H1 (cell line): ENCODE measurements around the gene RABGGTA. TPM values are rescaled to one million over a fixed set of nuclear protein-coding genes. Genes with fewer than 3 reads are reported as not detected.

Experiments used
- CTCF ChIA-PET: fragments of 300-600 bp; sonication (Branson Sonifier 250); formaldehyde crosslinking; loops from one replicate; lab custom pipeline; 2021; ENCODE audit not compliant: partially characterized antibody; lab: Charles Lee
- POLR2A ChIA-PET: fragments of 300-600 bp; sonication (Branson Sonifier 250); formaldehyde crosslinking; loops from one replicate; lab custom pipeline; 2021; ENCODE audit warnings: inconsistent platforms; ENCODE audit not compliant: partially characterized antibody; lab: Charles Lee
- DNase-seq, 2 experiments: peaks; one replicate each; pipeline versions ENCODE4 v3.0.0 to v3.0.0-alpha.2; 2010 to 2022; ENCODE audit warnings: low spot score in 2 of 2, low read depth in 1 of 2, mixed read lengths in 1 of 2
- FAIRE-seq: peaks from 2 replicates; lab custom pipeline; 2011; peaks lifted over from hg19 to GRCh38; lab: Jason Lieb, UNC
- H2AFZ ChIP-seq: 2 replicates; pipeline ENCODE4 v1.8.1; 2012; ENCODE audit warnings: low read length, inconsistent platforms
- H2AK5ac ChIP-seq: 2 replicates; pipeline ENCODE4 v1.6.1; 2013; ENCODE audit warnings: low read depth, low read length
- H2BK120ac ChIP-seq: replicated peaks from 2 replicates; pipeline ENCODE3; 2013; ENCODE audit warnings: low read depth, low read length, inconsistent platforms
- H2BK12ac ChIP-seq: 2 replicates; pipeline ENCODE4 v1.6.1; 2013; ENCODE audit warnings: low read depth, low read length
- H2BK15ac ChIP-seq: 2 replicates; pipeline ENCODE4 v1.6.1; 2013; ENCODE audit warnings: low read length
- H2BK20ac ChIP-seq: 2 replicates; pipeline ENCODE4 v1.6.1; 2013; ENCODE audit warnings: low read length
- H2BK5ac ChIP-seq: 2 replicates; pipeline ENCODE4 v1.6.1; 2013; ENCODE audit warnings: low read depth, low read length
- H3K14ac ChIP-seq: 2 replicates; pipeline ENCODE4 v1.6.1; 2013; ENCODE audit warnings: inconsistent platforms; ENCODE audit not compliant: insufficient read length
- H3K18ac ChIP-seq: 2 replicates; pipeline ENCODE4 v1.6.1; 2013; ENCODE audit warnings: low read length; ENCODE audit errors: extremely low read depth
- H3K23ac ChIP-seq: 2 replicates; pipeline ENCODE4 v1.6.1; 2013; ENCODE audit warnings: inconsistent platforms; ENCODE audit not compliant: insufficient read length
- H3K23me2 ChIP-seq: 2 replicates; pipeline ENCODE4 v1.6.1; 2013; ENCODE audit warnings: low read depth, low read length
- H3K27ac ChIP-seq: 2 replicates; pipeline ENCODE4 v1.6.1; 2011; ENCODE audit warnings: low read depth, low read length, inconsistent platforms
- H3K27me3 ChIP-seq, 4 experiments: replicated peaks in 1 of 4; 1 replicate in 1 of 4; 2 replicates in 3 of 4; pipeline versions ENCODE4 v1.6.1 to v1.8.1; 2011 to 2013; ENCODE audit warnings: low read length in 3 of 4, mild to moderate bottlenecking in 3 of 4, inconsistent platforms in 2 of 4, mixed read lengths in 2 of 4, moderate library complexity in 1 of 4; ENCODE audit not compliant: control insufficient read depth in 3 of 4, insufficient read depth in 3 of 4; ENCODE audit errors: extremely low read depth in 1 of 4
- H3K36me3 ChIP-seq, 4 experiments: 2 replicates each; pipeline versions ENCODE4 v1.6.1 to v1.8.1; 2011 to 2013; ENCODE audit warnings: mild to moderate bottlenecking in 4 of 4, low read length in 3 of 4, moderate library complexity in 2 of 4, control low read depth in 1 of 4, inconsistent platforms in 1 of 4; ENCODE audit not compliant: insufficient read depth in 4 of 4, control insufficient read depth in 2 of 4
- H3K4ac ChIP-seq: replicated peaks from 2 replicates; pipeline ENCODE3; 2013; ENCODE audit warnings: low read length, low read depth, mixed read lengths, inconsistent platforms; ENCODE audit not compliant: insufficient read length
- H3K4me1 ChIP-seq, 4 experiments: replicated peaks in 1 of 4; 1 replicate in 1 of 4; 2 replicates in 3 of 4; pipeline versions ENCODE4 v1.6.1 to v1.8.1; 2011 to 2013; ENCODE audit warnings: low read length in 3 of 4, inconsistent platforms in 2 of 4, mixed read lengths in 1 of 4; ENCODE audit not compliant: insufficient read depth in 4 of 4, control insufficient read depth in 3 of 4
- H3K4me2 ChIP-seq, 2 experiments: 2 replicates each; pipeline versions ENCODE4 v1.6.1 to v1.8.1; 2011 to 2013; ENCODE audit warnings: low read depth in 2 of 2, low read length in 2 of 2, control low read depth in 1 of 2, inconsistent platforms in 1 of 2, mild to moderate bottlenecking in 1 of 2; ENCODE audit not compliant: insufficient read depth in 1 of 2
- H3K4me3 ChIP-seq, 4 experiments: fragments of 200-600, 300-600 bp in 1 of 4; sonication (generic), shearing (Covaris generic), sonication (Bioruptor Twin) in 1 of 4; 2 replicates each; pipeline versions ENCODE4 v1.5.1 to v1.8.1; 2011 to 2016; ENCODE audit warnings: low read length in 4 of 4, low read depth in 3 of 4, control low read depth in 2 of 4, inconsistent platforms in 2 of 4, mild to moderate bottlenecking in 2 of 4, mixed read lengths in 1 of 4, moderate library complexity in 1 of 4; ENCODE audit not compliant: insufficient read depth in 2 of 4; ENCODE audit errors: extremely low read depth in 1 of 4
- H3K56ac ChIP-seq: replicated peaks from 2 replicates; pipeline ENCODE3; 2013; ENCODE audit warnings: low read depth, mild to moderate bottlenecking, mixed read lengths, low read length, inconsistent platforms; ENCODE audit not compliant: insufficient read length
- H3K79me1 ChIP-seq: 2 replicates; pipeline ENCODE4 v1.6.1; 2013; ENCODE audit warnings: low read depth, low read length, control low read depth
- H3K79me2 ChIP-seq, 2 experiments: 2 replicates each; pipeline versions ENCODE4 v1.6.1 to v1.8.1; 2012 to 2013; ENCODE audit warnings: low read length in 2 of 2, mild to moderate bottlenecking in 2 of 2, inconsistent platforms in 1 of 2; ENCODE audit not compliant: insufficient read depth in 2 of 2, control insufficient read depth in 1 of 2
- H3K9ac ChIP-seq, 4 experiments: replicated peaks in 1 of 4; 1 replicate in 1 of 4; 2 replicates in 3 of 4; pipeline versions ENCODE4 v1.6.1 to v1.8.1; 2011 to 2013; ENCODE audit warnings: low read depth in 3 of 4, low read length in 3 of 4, control low read depth in 2 of 4, mild to moderate bottlenecking in 2 of 4, moderate library complexity in 2 of 4, inconsistent platforms in 1 of 4; ENCODE audit errors: extremely low read depth in 1 of 4
- H3K9me3 ChIP-seq, 2 experiments: 2 replicates each; pipeline versions ENCODE4 v1.6.1 to v1.8.1; 2012 to 2013; ENCODE audit warnings: mild to moderate bottlenecking in 2 of 2, moderate library complexity in 2 of 2, control low read depth in 1 of 2, inconsistent platforms in 1 of 2, low read depth in 1 of 2, low read length in 1 of 2, mixed read lengths in 1 of 2; ENCODE audit not compliant: insufficient read depth in 2 of 2
- H4K20me1 ChIP-seq, 2 experiments: replicated peaks in 1 of 2; 2 replicates each; pipeline versions ENCODE3 to v1.8.1; 2011 to 2013; ENCODE audit warnings: inconsistent platforms in 2 of 2, low read length in 2 of 2, mild to moderate bottlenecking in 1 of 2; ENCODE audit not compliant: insufficient read depth in 2 of 2, control insufficient read depth in 1 of 2
- H4K5ac ChIP-seq: 2 replicates; pipeline ENCODE4 v1.6.1; 2013; ENCODE audit warnings: low read length, low read depth, mixed read lengths, inconsistent platforms; ENCODE audit not compliant: insufficient read length
- H4K8ac ChIP-seq: 2 replicates; pipeline ENCODE4 v1.8.0; 2013; ENCODE audit warnings: mild to moderate bottlenecking, moderate library complexity, low read length, inconsistent platforms; ENCODE audit not compliant: insufficient read depth; ENCODE audit errors: extremely low read depth
- H4K91ac ChIP-seq: replicated peaks from 2 replicates; pipeline ENCODE3; 2013; ENCODE audit warnings: low read length, mixed read lengths, inconsistent platforms; ENCODE audit not compliant: insufficient read length
- BACH1 ChIP-seq: IDR thresholded peaks from 2 replicates; pipeline ENCODE4 v1.6.1; 2012; ENCODE audit warnings: low read length, improper control_type of control experiment
- CHD1 ChIP-seq: IDR thresholded peaks from 2 replicates; pipeline ENCODE4 v1.6.1; 2012; ENCODE audit warnings: low read depth, low read length, improper control_type of control experiment
- CTCF ChIP-seq, 3 experiments: IDR thresholded peaks; 1 replicate in 2 of 3; 2 replicates in 1 of 3; pipeline versions ENCODE4 v1.5.1 to v1.6.1; 2011; ENCODE audit warnings: low read length in 3 of 3, mild to moderate bottlenecking in 3 of 3, inconsistent platforms in 2 of 3, low read depth in 1 of 3, moderate library complexity in 1 of 3; ENCODE audit not compliant: insufficient read depth in 1 of 3; ENCODE audit errors: control extremely low read depth in 1 of 3
- EGR1 ChIP-seq: IDR thresholded peaks from 2 replicates; pipeline ENCODE4 v1.6.1; 2011; ENCODE audit warnings: low read depth, low read length, borderline replicate concordance
- EZH2 ChIP-seq: fragments of 200-600 bp; sonication (generic); IDR thresholded peaks from 2 replicates; pipeline ENCODE4 v1.7.1; 2012; ENCODE audit warnings: low read depth, mild to moderate bottlenecking, moderate library complexity, low read length, inconsistent platforms; ENCODE audit not compliant: severe bottlenecking
- SIN3A ChIP-seq, 2 experiments: IDR thresholded peaks in 1 of 2; conservative IDR thresholded peaks in 1 of 2; 2 replicates each; pipeline ENCODE4 v1.6.1; 2011 to 2012; ENCODE audit warnings: low read length in 2 of 2, improper control_type of control experiment in 1 of 2, low read depth in 1 of 2, mild to moderate bottlenecking in 1 of 2
- TCF12 ChIP-seq: IDR thresholded peaks from 2 replicates; pipeline ENCODE4 v1.6.1; 2011; ENCODE audit warnings: low read depth, mild to moderate bottlenecking, low read length
- YY1 ChIP-seq: IDR thresholded peaks from 2 replicates; pipeline ENCODE4 v1.6.1; 2011; ENCODE audit warnings: low read depth, mild to moderate bottlenecking, low read length
- WGBS, 2 experiments: shearing (Covaris generic) in 1 of 2; methylation state at CpG; one replicate each; pipeline versions ENCODE4 v1.1.6 to v1.1.7; 2013 to 2015; ENCODE audit warnings: low lambda C conversion rate in 2 of 2, mixed read lengths in 2 of 2, inconsistent platforms in 1 of 2, low coverage in 1 of 2, missing lambda C conversion rate in 1 of 2; ENCODE audit not compliant: insufficient replicate concordance in 2 of 2, insufficient coverage in 1 of 2, insufficient read length in 1 of 2; ENCODE audit errors: extremely low coverage in 1 of 2, missing lambda C conversion rate in 1 of 2; 5-methylcytosine and 5-hydroxymethylcytosine counted together
- polyA plus RNA-seq, 7 experiments: library from polyadenylated mRNA; depleted of rRNA in 3 of 7; stranded (reverse) in 5 of 7; unstranded in 2 of 7; fragments of >200 nt in 5 of 7; fragments of 200-250 nt in 2 of 7; gene quantifications; 1 replicate in 5 of 7; 2 replicates in 1 of 7; 4 replicates in 1 of 7; pipeline versions ENCODE4 v1.2.1 to v1.2.3, GENCODE V29; 2011 to 2013; ENCODE audit warnings: missing spikeins in 2 of 7, mixed read lengths in 2 of 7
- total RNA-seq: library from RNA; stranded (reverse); fragmentation: NEBNext Ultra II Directional; extraction: Animal tissue kit (Norgen Biotek cat#: 25700); gene quantifications from 2 replicates; pipeline ENCODE4 v1.2.1, GENCODE V29; 2021

The RABGGTA gene
- total and polyA plus RNA-seq, 2 of the 8 experiments (the other 6 are each of a cell fraction or from before 2014, with no cell fraction given): 16.0 to 49.8 TPM

- Histone ChIP-seq H3K36me3 (peaks cover 2 to 14% (median 4%) of the 10 kb centered on the region in 4 experiments; a peak in 5 of 8 replicates), H2AK5ac (no peak overlapping the region), H2AFZ (no peak overlapping the region), H2BK12ac (no peak overlapping the region), H3K4ac (no peak overlapping the region), H4K8ac (no peak overlapping the region), H3K79me1 (peaks cover 5% of the 10 kb centered on the region; the same call in 1 of the 2 replicates), H3K4me2 (0 out of 4 replicates have a peak overlapping the region, but pooled peaks of 1 of the 2 experiments have one; percentile 18), H3K4me3 (no peak overlapping the region), H3K9ac (no peak overlapping the region), H4K91ac (no peak overlapping the region), H2BK5ac (no peak overlapping the region), H3K4me1 (peaks cover 0 to 7% (median 4%) of the 10 kb centered on the region in 4 experiments; a peak in 5 of 7 replicates), H3K27ac (no peak overlapping the region), H3K18ac (no peak overlapping the region), H4K20me1 (peaks cover 2% of the 10 kb centered on the region in 2 experiments), H3K56ac (no peak overlapping the region), H3K14ac (no peak overlapping the region), H3K23me2 (peaks cover 4% of the 10 kb centered on the region; the same call in 1 of the 2 replicates), H3K9me3 (no peaks in the 10 kb centered on the region), H3K27me3 (no peaks in the 10 kb centered on the region), H2BK15ac (no peak overlapping the region), H2BK120ac (no peak overlapping the region), H3K79me2 (peaks cover 4 to 13% of the 10 kb centered on the region in 2 experiments; a peak in 2 of 4 replicates), H3K23ac (no peak overlapping the region), H2BK20ac (no peak overlapping the region), H4K5ac (no peak overlapping the region)
- CTCF ChIA-PET: interaction anchor here (0.8 to 9.0 kb wide), 22 partner anchors 12 to 140 kb away, joined by 3 to 163 read pairs (median 8); partner anchors contain the start of genes CIDEB, GMPR2, IPO4 and KHNYN
- POLR2A ChIA-PET: interaction anchor here (0.8 to 6.1 kb wide), 10 partner anchors 11 to 81 kb away, joined by 3 to 50 read pairs (median 8); partner anchors contain the start of genes CIDEB, GMPR2, LTB4R and LTB4R2
- FAIRE-seq (peak; percentile 89), DNase-seq (peak; percentile 57 to 62)
- whole genome bisulfite sequencing, 2 experiments: 74% methylated on average over 12 of the region's 12 CpGs; no CpG with 5 or more reads in 1 of the 2 experiments
- no peak for TF ChIP-seq EZH2
- 0 out of 2 replicates have a peak, but pooled peaks have one; percentile 49 for TF ChIP-seq YY1
- peak; percentile 72 to 83 (median 76) for TF ChIP-seq CTCF (IDR thresholded peaks at IDR 0.05; ENCODE audit: control extremely low read depth in 1 of 3, insufficient read depth in 1 of 3, low read depth in 1 of 3, low read length in 3 of 3)
- TF ChIP-seq TCF12: no peak
- TF ChIP-seq BACH1: no peak
- no peak for TF ChIP-seq SIN3A (conservative IDR thresholded peaks at IDR 0.05 in 1 of 2, IDR thresholded peaks at IDR 0.05 in 1 of 2; ENCODE audit: low read depth in 1 of 2, low read length in 2 of 2)
- TF ChIP-seq EGR1: no peak
- no peak for TF ChIP-seq CHD1
Measured at GRCh38 chr14:24296341-24297157, 25.2 kb upstream of the RABGGTA start.
